AG08395 (cell line): ENCODE data around the gene UBE2D3.

Experiments
- DNase-seq: peaks from one replicate; pipeline ENCODE4 v3.0.0; 2012; ENCODE audit warnings: mixed read lengths, low spot score

UBE2D3 gene

GRCh38 chr4:102754044-102754443, 73.3 kb downstream of the UBE2D3 start:
- no peak for DNase-seq

DNA sequence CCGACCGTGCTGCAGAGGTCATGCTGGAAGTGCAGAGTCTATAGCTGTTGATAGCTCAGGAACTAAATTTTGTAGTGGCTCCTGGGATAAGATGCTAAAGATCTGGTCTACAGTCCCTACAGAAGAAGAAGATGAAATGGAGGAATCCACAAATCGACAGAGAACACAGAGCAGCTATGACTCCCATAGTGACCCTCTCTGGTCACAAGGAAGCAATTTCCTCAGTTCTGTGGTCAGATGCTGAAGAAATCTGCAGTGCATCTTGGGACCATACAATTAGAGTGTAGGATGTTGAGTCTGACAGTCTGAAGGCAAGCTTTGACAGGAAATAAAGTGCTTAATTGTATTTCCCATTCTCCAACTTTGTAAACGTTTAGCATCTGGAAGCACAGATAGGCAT, 75.4 kb downstream of the UBE2D3 start:
- DNase-seq, result no peak
